Stimulated activated CD4-positive, alpha-beta T cell treated with anti-CD3 and anti-CD28 coated beads, Interleukin-15, amount 100 ng/mL, for 1 hour (primary cell): Measurements from ENCODE around the gene COG4.

Source experiments
- DNase-seq, 2 donors: peaks; one replicate each; pipeline ENCODE4 v3.0.0-alpha.2; 2020; ENCODE audit warnings: low read depth in 1 of 2, low spot score in 1 of 2

Gene COG4

DNA sequence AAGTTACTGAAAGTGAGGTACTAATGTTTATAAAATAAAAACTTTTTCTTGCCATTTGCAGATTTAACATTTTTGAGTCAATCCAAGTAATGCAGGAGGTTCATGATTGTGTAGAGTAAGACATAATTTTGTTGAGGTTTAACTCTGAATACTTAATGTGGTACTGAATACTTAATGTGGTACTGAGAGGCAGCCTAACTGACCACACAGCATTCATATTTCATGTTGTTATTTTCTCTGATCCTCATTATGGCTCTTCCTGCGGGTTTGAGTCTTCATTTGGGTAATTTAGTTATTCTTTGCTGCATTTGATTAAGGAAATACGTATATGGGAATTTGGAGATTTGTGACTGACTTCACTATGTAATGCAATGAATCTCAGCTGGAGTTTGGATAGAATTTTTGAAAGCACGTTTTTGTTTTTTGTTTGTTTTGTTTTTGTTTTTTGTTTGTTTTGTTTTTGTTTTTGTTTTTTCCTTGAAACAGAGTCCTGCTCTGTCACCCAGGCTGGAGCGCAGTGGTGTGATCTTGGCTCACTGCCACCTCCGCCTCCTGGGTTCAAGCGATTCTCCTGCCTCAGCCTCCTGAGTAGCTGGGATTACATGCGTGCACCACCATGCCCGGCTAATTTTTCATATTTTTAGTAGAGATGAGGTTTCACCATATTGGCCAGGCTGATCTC, 4.1 kb upstream of the COG4 start:
- DNase-seq = no peak

DNA sequence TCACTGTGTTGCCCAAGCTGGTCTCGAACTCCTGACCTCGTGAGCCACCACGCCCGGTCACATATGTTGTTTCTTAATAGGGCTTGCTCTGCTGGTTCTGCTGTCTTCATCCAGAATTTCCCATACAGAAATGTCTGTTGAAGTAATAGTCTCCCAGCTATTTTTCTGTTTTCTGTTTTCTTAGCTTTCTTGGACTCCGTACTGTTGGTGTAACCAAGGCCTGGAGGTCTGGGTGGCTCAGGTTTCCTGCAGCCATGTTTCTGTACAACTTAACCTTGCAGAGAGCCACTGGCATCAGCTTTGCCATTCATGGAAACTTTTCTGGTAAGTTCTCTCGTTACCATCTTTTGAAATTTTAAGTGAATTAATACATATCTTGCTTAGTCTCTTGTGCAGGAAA, 3.0 kb upstream of the COG4 start:
- no peak for DNase-seq

DNA sequence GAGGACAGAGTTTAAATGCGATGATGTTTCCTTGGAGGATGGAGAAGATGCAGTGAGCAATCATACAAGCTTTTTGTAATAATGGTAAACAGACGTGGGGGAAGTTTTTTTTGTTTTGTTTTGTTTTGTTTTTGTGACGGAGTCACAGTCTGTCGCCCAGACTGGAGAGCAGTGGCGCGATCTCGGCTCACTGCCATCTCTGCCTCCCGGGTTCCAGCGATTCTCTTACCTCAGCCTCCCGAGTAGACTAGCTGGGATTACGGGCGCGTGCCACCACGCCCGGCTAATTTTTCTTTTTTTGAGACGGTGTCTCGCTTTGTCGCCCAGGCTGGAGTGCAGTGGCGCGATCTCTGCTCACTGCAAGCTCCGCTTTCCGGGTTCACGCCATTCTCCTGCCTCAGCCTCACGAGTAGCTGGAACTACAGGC, 1.1 kb upstream of the COG4 start:
- peak in 1 of 2 donors; percentile 8 for DNase-seq

DNA sequence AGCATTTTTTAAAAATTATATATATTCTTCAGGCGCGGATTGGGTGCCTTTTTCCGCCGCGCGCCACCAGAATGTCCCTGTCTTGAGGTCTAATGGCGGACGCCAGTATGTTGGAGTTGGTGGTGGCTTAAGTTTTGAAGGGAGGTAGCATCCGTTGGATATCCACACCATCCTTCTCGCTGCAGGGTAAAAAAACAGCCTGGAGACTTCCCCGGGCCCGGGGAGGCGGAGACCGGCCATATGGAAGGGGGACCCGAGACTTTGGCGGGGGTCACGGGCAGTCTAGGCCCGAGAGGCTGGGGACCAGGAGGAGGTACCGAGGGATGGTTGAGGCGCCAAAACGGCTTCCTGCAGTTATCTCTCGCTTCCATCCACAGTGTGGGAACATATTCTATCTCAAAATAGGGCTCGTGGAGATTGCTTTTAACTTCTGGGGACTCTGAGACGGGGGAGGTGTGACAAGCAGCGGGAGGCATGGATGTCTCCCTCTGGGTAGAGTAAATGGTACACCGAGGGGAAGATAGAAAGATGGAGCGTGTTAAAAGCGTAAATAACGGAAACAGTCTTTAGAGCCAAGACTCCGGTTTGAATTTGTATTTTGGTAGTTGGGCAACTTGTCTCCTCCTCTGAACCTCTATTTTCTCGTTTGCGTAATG, 517 bp upstream of the COG4 start, which contains the start of gene SF3B3:
Gene SF3B3 (plus strand): TSS at position 74 of the 656 bp plus-strand sequence. CDS start 2,841 bp downstream, outside the sequence.
- DNase-seq = peak; percentile 54 to 57

DNA sequence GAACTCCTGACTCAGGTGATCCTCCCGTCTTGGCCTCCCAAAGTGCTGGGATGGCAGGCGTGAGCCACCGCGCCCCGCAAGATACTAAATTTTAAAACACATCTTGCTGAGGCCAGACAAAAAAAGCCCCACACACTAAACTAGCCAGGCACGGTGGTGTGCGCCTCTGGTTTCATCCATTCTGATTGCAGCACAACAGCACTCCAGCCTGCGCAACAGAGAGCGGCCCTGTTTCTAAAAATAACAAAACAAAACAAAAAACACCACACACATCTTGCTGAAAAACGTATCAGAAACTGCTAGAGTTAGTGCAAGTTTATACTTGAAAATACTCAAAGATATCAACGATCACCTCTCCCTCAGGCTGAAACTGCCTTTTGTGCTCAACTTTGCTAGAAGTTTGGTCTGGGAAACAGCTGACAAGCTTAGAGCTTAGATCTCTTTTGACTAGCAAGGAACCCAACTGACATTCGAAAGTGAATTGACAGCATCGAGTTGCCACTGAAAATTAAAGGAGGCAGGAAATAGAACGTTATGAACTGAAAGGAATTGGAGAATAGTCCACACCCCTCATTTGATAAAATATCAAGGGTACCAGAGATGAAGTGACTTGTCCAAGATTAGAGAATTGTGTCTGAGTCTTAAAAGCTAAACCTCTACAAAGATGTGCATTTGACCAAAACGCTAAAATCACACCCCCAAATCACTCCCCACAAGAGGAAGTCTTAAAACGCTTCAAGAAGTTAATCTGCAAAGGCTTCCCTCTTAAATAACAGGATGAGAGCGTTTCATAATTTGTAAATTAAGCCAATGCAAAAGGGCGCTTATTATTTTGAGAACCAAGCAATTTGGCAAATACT, 908 bp downstream of the COG4 start:
- no peak for DNase-seq

DNA sequence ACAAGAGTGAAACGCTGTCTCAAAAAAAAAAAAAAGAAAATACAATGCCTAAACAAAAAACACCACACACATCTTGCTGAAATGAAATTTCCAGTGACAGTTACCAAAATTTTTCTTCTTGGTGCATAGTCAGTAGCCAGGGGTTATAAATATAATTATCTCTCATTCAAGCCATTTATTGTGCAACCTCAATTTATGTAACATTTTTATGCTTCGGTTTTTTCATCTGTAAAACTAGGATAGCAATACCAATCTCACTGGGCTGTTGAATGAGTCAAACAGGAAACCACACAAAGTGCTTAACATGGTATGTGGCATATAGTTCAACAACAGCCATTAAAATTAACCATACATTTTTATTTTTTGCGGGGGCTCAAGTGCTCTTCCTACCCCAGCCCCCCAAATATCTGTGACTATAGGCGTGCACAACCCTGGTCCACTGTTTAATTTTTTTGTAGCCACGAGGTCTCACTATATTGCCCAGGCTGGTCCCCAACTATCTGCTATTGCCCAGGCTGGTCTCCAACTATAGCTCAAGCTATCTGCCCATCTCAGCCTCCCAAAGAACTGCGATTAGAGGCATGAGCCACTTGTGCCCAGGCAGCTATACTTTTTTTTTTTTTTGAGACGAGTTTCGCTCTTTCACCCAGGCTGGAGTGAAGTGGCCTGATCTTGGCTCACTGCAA, 2.6 kb downstream of the COG4 start:
- DNase-seq = no peak

DNA sequence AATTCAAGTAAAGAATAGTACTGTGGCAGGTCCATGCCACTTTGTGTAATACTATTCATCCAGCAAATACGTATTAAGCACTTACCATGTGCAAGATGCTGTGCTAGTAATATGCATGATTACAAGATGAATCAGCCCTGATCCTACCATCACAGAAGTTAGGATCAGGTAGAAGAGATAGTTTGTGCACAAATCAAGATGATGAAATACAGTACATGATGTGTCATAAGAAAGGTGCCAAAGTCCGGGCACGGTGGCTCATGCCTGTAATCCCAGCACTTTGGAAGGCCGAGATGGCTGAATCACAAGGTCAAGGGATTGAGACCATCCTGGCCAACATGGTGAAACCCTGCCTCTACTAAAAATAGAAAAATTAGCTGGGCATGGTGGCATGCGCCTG, 10.9 kb downstream of the COG4 start:
- no peak for DNase-seq

DNA sequence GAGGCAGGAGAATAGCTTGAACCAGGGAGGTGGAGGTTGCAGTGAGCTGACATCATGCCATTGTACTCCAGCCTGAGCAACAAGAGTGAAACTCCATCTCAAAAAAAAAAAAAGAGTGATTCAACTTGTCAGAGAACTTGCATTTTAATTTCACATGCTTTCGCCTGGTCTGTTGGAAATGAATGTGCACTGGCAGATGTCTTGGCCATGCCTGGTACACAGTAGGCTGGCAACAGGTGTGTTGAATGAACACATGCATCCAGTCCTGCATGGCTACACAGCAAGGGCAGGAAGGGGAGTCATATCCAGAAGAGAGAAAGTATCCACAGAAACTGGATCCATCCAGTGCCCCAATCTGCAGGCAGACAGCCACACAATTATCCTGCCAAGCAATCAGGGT, 11.5 kb downstream of the COG4 start:
- no peak for DNase-seq

DNA sequence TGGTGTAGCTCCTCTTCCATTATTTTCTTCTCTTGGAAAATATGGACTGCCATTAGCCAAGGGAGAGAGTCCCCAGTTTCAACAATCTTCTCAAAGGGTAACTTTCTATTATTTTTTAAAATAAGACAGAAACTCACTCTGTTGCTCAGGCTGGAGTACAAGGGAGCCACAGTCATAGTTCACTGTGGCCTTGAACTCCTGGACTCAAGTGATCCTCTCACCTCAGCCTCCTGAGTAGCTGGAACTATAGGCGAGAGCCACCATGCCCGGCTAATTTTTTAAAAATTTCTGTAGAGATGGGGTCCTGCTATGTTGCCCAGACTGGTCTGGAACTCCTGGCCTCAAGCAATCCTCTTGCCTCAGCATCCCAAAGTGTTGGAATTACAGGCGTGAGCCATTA, 13.1 kb downstream of the COG4 start:
- DNase-seq = no peak

DNA sequence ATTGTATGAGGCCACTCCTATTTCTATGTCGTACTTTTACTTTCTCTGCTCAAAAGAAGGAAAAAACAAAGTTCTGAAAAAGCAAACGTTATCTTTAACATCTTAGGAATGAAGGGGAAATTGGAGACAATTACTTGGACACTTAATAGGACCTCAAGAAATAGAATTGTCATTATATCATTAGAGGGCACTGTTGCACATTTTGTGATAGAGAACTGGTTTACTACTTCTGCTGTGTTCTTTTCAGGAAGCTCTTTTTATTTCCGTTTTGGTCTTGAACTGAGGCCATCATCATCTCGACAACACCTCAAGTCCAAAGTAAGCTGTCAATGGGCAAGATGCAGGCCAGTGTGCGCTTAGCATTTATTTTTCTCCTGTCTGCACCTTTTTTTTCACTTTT, 14.6 kb downstream of the COG4 start:
- DNase-seq = no peak

DNA sequence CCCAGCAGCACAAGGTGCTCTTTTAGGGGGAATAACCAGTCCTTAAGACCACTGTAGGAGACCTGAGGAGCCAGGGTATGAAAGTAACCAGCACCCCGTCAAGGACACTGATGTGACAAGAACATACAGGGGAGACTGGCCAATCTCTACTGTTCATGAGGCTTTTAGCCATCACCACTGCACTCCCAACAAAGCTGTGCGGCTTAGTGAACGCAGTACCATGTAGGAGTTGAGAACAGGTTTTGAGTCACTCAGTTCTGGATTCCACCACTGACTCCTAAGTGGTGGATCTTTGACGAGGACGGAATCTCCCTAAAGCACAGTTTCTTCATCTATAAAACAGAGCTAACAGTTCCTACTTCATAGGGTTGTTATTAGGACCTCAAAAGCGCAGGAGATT, 26.8 kb downstream of the COG4 start:
- no peak for DNase-seq

DNA sequence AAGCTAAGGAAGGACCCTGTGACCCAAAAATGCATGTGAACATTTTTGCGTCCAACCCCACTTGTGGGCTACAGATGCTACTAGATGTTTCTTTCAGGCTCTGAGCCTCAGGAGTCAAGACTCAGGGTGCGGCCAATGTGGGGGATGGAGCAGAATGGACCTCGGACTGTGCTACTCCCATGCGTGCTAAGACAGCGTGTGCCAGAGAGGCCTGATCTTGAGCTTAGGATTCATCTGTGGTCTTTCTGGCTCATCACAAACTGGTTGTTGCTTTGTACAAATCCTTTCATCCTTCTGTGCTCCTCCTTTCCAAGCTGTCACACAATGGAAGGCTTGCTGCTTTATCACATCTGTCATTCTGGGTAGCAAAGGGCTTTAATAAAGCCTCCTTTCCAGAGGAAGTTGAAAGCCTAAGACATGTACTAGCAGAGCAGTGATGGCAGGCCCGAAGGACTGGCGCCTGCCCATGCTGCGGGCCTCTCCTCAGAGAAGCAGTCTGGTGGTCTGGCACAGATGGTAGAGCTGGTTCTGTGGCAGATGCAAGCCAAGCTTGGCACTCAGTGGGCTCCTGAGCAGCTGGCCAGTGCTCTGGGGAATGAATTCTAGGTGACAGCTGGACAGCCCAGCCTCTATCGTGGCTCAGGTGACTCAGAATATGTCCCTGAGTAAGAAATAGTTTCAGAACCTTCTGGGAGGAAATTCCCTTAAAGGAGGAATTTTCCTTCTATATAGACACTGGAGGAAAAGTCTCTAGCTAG, 27.8 kb downstream of the COG4 start:
- no peak for DNase-seq

DNA sequence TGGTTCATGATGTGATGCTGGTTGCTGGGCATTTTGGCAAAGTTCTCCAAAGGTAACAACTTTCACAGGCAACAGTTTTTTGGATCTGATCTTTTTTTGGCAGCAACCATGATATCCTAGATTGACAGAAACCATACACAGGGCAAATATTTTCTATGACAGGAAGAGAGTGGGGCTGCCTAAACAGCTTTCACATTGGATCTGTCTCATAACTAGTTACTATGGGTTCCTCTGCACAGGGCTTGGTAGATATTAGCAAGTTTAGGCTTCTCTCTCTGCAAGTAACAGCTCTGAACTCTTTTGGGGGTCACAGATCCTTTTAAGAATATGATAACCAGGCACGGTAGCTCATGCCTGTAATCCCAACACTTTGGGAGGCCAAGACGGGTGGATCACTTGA, 28.6 kb downstream of the COG4 start:
- no peak for DNase-seq

DNA sequence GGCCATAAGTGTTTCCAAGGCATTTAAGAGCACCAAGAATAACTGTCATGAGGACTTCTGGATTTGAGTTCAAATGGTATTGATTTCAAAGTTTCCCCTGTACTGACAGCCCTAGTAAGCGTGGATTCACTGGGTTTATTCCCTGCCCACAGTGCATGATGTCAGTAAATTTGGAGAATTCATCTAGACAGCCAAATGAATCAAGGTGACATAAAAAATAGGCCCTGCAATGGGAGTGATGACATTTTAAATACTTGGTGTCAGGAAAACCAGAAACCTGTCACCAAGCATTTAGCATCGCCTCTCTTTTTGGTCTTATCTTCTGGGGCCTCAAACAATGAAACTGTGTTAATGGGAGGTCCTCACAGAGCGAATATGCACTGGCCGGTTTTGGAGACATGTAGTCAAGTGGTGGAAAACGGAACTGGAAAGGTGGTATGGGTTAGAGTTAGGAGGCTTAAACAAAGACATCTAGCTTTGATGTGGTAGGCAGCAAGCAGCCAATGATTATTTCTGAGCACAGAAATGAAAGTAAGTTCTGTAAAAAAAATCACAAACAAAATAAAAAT, 29.1 kb downstream of the COG4 start:
- DNase-seq = no peak

DNA sequence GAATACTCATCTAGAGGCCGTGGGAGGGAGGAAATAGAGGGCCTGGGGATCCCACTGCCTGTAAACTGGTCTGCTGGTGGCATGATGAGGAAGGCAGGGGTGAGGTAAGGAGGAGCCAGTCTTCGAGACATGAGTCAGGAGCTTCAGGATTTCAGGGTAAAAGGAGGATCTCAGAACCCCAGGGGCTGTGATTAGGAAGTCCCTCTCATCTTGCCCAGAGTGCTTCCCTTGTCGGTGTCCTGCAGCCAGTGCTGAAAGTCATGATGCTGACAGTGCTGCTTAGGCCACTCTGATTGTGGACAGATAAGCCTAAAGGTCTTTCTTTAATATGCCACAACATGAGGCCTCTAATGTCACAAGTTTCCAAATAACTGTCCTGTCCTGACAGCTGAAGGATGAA, 29.6 kb downstream of the COG4 start:
- no peak for DNase-seq

DNA sequence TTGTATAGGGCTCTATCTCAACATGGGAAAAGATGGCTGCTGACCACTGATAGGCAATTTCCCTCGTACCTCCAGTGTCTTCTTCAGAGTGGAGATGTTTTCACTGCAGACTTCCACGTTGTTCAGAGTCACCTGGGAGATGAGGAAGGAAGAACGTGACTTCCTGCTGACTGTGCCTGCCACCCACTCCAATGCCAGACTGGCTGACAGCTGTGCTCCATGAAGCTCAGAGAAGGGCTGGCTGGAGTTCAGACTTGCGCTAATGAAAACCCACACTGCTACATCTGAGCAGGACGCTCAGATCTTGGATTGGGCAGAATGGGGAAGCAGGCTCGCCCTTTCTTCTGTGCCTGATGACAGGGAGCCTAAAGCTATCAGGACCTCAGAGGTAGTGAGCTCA, 33.1 kb downstream of the COG4 start:
- DNase-seq = no peak

DNA sequence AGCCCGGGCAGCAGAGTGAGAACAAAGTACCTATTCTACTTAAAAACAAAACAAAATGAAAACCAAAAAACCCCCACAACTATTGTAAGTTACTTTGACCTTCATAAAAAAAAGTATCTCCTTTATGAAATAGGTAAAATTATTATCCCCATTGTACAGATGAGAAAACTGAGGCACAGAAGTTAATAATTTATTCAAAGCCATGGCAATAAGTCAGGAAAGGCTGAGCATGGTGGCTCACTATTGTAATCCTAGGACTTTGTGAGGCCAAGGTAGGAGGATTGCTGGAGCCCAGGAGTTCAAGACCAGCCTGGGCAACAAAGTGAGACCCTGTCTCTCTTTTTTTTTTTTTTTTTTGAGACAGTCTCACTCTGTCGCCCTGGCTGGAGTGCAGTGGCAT, 38.5 kb downstream of the COG4 start:
- DNase-seq = no peak

DNA sequence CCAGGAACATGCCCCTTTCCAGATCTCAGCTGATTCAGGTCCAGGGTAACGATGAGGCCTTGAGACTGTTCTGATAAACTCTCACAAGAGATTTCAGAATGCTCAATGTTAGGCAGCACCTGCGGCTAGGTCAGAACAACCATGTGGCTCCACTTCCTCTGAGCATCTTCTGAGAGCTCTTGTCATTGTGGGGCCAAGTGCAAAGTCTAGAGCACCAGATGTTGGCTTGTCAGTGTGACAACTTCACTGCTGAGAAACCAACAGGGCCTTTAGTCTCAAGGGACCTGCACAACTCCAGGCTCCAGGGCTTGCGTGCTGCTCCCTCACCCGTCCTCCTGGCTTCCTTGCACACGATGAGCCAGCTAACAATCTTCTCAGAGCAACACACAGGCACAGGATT, 39.9 kb downstream of the COG4 start:
- no peak for DNase-seq

DNA sequence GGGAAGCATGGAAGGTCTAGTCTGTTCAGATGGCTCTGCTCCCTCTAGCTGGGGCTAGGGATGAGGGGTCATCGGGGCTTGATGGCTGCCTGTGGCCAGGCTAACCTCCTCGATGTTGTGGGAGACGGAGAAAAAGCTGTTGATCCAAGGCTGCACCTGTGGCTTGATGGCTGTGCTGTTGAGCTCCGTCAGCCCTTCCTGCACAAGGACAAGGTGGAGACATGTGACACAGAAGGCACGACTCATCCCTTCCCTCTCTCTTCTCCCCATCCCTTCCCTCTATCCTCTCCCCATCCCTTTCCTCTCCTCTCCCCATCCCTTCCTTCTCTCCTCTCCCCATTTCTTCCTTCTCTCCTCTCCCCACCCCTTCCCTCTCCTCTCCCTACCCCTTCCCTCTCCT, 40.7 kb downstream of the COG4 start:
- no peak for DNase-seq

DNA sequence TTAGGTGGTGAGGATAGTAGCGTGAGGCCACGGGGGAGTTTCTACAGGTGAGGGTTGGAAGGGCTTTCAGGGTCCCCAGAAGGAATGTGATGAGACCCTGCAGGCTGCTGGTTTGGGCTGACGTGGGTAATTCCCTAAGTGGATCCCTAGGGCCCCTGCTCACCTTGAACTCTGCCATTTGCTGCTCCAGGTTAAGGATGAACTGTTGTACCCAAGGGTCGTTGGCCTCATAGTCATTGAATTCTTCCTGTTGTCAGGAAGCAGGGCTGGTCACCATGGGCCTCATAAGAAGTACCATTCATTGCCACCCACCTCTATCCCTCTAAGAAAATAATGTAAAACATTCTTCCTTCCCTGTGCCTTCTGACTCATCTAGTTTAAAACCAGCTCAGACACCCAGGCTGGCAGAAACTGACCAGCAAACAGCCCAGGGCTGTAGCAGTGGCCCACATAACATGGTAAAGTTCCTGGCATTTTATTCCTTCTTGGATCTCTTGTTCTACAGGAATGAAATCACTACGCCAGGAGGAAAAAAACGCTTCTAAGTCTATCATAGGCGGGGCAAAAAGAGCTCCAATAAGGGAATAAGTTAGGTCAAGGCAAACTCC, 41.3 kb downstream of the COG4 start:
- no peak for DNase-seq
